ENCODE measurements around the gene ITGA7.

Gene ITGA7

DNA sequence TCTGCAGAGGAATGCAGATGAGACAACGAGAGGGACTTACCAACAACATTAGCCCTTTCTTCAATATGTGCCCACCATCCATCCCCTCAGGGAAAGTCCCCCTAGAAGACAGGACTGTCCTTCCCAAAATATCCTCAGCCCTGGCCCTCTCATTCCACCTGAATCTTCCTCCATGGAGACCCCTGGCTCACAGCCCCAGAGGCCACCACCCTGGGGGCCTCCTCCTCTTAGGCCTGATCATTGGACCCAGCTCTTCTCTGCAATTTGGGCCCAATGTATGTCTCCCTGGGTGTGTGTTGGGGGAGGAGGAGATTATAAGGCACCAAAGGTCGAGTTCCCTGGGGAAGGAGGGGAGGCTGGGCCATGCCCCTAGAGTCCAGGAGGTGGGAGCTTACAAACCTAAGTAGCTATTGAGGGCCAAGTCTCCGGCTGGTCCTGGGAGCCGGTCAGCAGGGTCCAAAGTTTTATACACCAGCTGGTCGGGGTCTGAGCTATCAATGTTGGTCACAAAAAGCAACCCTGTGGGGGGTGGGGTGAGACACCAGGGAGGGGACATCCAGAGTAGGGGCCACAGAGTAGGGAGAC, 8.1 kb downstream of the ITGA7 start:
- DNase-seq, result no peak

- no peak for DNase-seq
These were observed 8.7 kb downstream of the ITGA7 start for GRCh38 chr12:55698965-55699364.

DNA sequence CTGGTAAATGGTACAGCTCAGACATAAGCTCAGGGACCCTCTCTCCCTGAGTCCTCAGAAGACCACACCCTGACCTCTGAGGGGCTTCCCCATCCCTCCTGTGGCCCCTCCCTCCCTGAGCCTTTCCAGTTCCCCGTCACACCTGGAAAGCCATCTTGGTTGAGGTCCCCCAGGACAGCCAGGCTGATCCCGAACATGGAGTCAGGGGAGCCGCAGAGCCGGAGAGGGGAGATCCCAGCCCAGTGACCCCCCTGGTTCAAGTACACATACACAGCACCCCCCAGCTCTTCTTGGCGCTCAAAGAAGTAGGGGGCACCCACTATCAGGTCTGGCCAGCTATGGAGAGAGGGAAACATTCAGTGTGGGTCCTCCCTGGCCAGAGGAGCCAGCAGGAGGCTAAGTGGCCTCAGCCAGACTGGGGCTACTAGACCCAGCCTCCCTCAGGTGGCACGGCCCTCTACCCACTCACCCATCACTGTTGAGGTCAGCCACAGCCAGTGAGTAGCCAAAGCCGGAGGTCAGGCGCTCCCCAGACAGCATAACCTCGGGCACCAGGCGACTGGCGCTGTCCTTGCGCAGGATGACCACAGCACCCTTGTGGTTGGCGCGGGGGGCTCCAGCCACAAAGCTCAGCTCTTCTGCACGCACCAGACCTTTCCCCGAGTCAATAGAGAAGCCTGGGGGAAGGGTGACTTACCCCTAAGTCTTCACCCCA, 9.3 kb downstream of the ITGA7 start:
- no peak for DNase-seq

GRCh38 chr12:55697686-55698085, 10.0 kb downstream of the ITGA7 start:
- DNase-seq, result peak; percentile 27

DNA sequence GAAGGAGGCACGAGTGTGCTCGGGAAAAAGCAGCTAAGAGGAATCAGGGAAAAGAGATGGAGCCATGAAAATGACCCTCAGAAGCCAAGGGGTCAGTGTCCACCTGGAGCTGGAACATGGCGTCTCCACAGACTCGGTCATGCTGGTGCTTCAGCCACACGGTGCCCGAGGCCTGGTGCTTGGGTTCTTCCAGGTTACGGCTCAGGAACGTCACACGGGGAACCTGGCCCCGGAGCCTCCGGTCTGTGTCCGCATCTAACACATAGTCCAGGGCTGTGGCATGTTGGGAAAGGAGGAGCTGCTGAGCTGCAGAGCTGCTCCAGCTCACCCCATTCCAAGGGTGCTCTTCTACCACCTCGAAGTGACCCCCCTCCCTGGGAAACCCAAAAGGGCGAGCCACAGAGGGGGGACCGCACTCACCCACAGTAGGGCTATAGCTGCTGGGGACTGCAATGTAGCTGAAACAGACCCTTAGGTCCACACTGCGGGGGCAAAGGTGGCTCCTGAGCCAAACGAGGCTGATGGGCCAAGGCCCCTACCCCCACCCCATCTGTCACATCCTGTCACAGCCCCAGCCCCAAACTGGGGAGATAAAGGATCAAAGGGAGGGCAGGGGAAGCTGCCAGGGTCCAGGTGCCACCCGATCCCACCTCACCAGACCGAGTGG, 10.8 kb downstream of the ITGA7 start:
- DNase-seq, result peak; percentile 24

GRCh38 chr12:55696141-55696540, 11.6 kb downstream of the ITGA7 start:
- DNase-seq, result peak; percentile 19

GRCh38 chr12:55695349-55695748, 12.4 kb downstream of the ITGA7 start:
- DNase-seq, result no peak

DNA sequence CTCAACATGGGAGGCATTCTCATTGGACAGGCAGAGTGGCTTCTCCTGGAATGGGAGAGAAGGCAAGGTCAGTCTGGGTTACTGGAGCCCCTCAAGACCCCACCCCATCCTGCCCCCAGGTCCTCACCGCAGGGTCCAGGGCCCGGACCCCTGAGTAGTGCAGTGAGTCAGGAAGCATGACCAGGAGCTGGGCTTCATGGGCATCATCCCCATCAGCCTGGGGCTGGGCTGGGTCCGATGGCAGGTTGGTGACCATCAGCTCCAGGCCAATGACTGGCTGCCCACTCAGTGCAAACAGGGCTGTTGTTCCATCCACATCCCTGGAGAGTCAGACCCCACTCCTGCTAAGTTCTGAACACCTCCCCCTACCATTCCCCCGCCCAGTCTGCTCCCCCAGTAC, 13.1 kb downstream of the ITGA7 start:
- peak; percentile 21 for DNase-seq

DNA sequence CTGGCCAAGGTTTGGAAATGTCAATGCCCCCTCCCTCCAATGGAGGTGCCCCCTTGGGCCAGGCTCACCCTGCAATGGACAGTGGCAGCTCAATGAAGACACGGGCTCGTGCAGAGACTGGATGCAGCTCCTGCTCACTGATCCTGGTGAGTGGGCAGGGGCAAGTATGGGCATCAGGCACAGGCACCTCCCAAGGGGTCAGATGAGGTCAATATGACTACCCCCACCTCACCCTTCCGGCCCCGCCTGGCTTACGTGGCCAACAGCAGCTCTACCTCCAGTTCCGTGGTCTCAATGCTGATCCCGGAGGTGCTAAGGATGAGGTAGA, 13.6 kb downstream of the ITGA7 start:
- peak; percentile 20 for DNase-seq

DNA sequence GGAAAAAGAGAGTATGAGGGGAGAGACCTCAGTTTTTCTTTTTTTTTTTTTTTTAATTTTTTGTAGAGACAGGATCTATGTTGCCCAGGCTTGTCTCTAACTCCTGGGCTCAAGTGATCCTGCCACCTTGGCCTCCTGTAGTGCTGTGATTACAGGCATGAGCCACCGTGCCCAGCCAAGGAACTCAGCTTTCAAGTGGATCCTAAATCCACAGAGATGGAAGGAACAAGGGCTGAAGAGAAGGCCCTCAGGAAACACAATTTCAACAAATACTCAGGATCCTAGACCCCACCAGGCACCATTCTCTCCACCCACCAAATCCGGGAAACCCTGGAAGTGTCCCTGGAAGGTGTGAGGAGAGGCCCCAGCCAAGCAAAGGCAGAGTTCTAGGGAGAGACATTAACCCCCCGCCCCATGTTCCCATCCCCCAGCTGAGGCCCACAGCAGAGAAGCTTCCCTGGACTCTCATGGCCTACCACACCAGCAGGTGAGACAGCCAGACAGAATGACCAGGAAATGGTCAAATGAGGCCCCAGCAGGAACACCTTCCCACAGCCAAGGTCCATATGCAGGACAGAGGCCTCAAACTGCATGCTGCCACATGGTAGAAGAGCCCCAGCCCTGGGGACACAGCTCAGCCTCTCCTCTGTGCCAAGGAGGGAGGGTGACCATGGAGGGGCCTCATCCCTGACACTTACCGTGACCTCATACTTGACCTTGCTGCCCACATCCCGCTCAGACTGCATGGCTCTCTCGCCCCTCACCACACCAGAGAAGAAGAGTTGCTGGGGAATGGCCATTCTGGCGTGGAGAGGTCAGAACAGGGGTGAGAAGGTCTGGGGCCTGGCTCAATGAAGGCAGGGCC, 14.1 kb downstream of the ITGA7 start:
- no peak for DNase-seq

DNA sequence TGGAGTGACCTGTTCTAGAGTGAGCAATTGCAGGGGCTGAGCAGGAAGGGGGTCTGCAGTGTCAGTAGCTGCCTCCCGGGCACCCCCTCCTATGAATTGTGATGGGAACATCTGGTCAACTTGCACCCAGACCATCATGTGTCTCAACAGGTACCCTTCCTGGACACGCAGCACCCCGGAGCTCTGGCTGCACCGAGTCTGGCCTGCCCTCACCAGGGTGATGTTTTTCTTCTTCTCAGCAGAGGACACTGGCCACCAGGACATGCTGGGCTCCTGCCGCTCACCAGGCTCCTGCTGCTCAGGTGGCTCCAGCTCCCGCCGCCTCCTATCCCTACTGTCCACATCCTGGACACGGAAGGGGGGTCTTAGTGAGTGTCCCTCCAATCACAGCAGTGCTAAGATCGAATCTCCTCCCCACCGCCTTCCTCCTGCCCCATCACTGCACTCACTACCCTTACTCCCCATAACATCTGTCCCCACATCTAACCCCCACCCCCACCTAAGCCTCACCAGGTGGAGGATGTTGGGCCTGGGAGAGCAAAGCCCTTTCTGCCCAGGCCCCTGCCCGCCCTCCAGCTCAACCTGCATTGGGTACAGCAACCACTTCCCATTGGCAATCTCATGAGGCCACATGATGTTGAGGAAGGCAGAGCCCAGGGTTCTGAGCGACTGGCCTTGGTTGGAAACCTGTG, 14.9 kb downstream of the ITGA7 start:
- DNase-seq, result no peak

DNA sequence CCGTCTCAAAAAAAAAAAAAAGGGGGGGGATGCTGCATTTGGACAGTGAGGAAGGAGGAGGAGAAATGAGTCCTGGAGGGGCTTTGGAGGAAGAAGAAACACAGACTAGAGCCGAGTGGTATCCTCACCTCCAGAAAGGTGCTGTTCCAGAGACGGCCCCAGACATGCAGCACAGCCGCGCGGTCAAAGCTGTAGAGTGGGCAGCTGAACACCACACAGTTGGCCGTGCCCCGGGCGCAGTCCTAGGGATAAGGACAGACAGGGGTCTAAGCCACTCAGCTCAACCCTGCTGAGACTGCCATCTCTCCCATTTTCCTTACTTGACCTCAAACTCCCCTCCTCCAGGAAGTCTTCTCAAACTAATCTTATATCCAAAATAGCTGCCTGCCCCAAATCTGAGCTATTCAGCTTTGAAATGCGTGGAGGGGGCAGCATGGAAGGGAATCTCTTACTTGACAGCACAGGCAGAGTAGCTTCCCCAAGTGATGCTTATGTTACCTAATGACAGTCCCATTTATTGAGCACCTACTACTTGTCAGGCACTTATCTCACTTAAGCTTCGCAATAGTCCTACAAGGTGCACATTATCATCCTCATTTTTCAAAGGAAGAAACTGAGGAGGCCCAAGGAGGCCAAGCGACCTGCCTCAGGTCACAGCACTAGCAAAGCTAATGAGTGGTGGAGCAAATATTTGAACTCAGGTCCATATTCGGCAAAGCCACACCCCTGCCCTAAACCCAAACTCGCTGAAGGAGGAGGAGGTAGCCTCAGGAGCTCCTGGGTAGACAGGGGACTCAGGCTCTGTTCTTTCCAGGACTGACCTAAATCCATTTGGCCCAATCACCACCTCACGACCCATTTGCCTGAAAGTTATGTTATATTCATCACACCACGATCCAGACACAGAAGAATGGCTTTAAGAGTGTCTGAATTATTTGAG, 18.7 kb downstream of the ITGA7 start:
- DNase-seq, result no peak

DNA sequence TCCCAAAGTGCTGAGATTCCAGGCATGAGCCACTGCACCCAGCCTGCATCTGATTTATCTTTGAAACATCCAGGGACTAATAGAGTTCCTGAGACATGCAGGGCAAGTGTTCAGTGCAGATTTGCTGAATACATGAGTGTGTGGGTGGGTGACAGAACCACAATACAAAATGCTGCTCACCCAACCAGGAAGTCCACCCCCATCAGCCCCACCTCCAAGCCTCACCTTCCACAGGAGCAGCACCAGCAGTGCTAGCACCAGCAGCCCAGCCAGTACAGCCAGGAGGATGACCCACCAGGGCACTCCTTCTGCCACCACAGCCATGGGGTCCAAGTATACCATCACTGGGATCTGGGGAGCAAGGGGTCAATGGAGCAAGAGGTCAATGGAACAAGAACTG, 20.0 kb downstream of the ITGA7 start:
- DNase-seq, result no peak

DNA sequence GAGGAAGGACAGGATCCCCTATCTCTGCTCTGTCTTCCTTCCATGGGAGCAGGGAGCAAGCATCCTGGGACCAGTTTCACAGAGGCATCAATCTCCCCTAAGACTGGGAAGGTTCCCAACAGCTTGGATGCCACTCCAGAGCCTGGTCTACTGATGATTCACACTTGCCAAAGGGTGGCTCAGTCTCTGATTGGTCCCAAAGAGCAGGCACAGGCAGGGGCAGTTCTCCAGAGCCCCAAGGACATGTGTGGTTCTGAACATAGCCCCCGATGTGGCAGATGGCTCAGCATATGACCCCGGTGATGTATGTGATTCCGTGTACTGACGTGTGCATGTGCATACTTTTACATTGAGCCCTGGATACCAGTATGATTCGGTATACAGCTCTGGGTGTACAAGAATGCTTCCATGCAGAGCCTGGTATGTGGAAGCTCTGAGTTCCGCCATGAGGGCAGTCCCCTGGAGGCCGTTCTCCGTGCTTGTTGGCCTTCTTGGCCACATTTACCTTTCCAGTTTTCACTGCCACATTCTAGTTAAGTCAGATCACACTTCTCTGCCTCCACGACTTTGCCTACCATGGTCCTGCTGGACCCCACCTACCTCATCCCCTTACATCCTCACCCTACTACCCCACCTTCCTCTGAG, 21.2 kb downstream of the ITGA7 start:
- no peak for DNase-seq

- DNase-seq, result no peak
These were observed 22.0 kb downstream of the ITGA7 start for GRCh38 chr12:55685671-55686070.

- DNase-seq, result no peak
These were observed 22.8 kb downstream of the ITGA7 start for GRCh38 chr12:55684761-55685370.

GRCh38 chr12:55683676-55684075, 24.0 kb downstream of the ITGA7 start:
- no peak for DNase-seq

DNA sequence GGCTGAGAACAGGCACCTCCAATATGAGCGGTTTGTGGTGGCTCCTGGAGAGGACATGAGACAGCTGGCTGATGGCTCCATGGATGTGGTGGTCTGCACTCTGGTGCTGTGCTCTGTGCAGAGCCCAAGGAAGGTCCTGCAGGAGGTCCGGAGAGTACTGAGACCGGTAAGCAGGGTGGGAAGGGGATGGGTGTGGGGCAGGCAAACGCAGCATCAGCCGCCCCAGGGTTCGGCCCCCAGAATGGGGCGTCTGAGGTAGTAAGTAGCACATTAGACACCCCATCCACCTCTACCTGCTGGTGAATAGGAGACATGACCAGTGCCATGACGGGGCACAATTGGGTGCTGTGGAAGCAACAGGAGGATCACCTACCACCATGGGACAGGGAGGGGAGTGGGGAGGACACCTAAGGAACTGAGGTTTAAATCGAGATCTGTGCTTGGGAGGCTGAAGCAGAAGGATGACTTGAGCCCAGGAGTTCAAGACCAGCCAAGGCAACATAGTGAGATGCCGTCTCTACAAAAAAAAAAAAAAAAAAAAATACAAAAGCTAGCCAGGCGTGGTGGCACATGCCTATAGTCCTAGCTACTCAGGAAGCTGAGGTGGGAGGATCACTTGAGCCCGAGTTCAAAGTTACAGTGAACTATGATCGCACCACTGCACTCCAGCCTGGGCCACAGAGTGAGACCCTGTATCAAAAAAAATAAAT, 25.5 kb downstream of the ITGA7 start:
- DNase-seq, result no peak

DNA sequence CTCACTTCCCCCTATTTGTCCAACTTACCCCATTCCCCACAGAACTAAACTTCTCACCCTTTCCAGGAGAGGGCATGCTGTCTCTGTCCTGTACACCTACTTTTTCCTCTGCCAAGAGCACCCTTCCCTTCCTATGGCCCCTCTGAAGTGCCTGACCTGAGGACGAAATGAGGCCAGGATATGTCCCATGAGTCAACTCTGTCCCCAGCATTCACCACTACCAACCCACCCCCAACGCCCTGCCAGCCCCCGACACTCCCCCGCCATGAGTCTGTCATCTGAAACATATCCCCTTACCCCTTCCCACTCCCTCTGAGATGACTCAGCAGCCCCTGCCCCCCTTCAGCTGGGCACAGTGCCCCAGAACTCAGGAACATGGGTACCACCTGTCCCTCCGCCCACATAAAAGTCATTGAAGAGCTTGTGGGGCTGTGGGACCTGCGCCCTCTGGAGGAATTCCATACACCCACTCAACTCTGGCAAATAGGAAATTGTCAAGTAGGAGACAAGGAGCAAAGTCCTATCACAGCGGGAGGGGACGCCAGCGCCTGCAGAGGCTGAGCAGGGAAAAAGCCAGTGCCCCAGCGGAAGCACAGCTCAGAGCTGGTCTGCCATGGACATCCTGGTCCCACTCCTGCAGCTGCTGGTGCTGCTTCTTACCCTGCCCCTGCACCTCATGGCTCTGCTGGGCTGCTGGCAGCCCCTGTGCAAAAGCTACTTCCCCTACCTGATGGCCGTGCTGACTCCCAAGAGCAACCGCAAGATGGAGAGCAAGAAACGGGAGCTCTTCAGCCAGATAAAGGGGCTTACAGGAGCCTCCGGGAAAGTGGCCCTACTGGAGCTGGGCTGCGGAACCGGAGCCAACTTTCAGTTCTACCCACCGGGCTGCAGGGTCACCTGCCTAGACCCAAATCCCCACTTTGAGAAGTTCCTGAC, 26.3 kb downstream of the ITGA7 start:
- no peak for DNase-seq
